ENCODE measurements around the gene RNPS1.
A peak's percentile ranks its signal among the peaks of the same experiment; 100 is the strongest.
"Not testable (repeated sequence)": the region's sequence is repeated elsewhere in the genome, so short reads cannot be mapped to it uniquely, and the experiment has no call there.

RNPS1 gene

GRCh38 chr16:2253293-2253692 is 14.6 kb downstream of the RNPS1 start:
- no peak for DNase-seq

GRCh38 chr16:2252806-2253148 is 15.1 kb downstream of the RNPS1 start:
- DNase-seq, result no peak

- peak; percentile 92 for DNase-seq
These were observed 16.4 kb downstream of the RNPS1 start, which contains the start of gene ECI1 for GRCh38 chr16:2251296-2252111. Gene ECI1 (minus strand): TSS chr16:2251587. CDS start chr16:2251566, 21 bp downstream.

- DNase-seq, result peak; percentile 42
These were observed 17.2 kb downstream of the RNPS1 start for GRCh38 chr16:2250652-2251295.

- DNase-seq, result no peak
These were observed 21.5 kb downstream of the RNPS1 start for GRCh38 chr16:2246301-2246885.

- DNase-seq, result no peak
These were observed 22.8 kb downstream of the RNPS1 start for GRCh38 chr16:2244926-2245795.

- DNase-seq, result no peak
These were observed 23.6 kb downstream of the RNPS1 start for GRCh38 chr16:2244301-2244700.

GRCh38 chr16:2243781-2244180 is 24.1 kb downstream of the RNPS1 start:
- no peak for DNase-seq

GRCh38 chr16:2243031-2243528 is 24.8 kb downstream of the RNPS1 start:
- no peak for DNase-seq

GRCh38 chr16:2242598-2242997 is 25.3 kb downstream of the RNPS1 start:
- DNase-seq, result no peak

GRCh38 chr16:2240331-2240730 is 27.6 kb downstream of the RNPS1 start:
- DNase-seq, result not testable (repeated sequence)

- DNase-seq, result no peak
These were observed 28.9 kb downstream of the RNPS1 start for GRCh38 chr16:2238838-2239675.

- DNase-seq, result no peak
These were observed 29.6 kb downstream of the RNPS1 start for GRCh38 chr16:2238150-2238837.

GRCh38 chr16:2237493-2238149 is 30.3 kb downstream of the RNPS1 start:
- no peak for DNase-seq

- DNase-seq, result no peak
These were observed 30.8 kb downstream of the RNPS1 start for GRCh38 chr16:2237102-2237482.

GRCh38 chr16:2236337-2237101 is 31.4 kb downstream of the RNPS1 start, which contains the start of gene DNASE1L2:
Gene DNASE1L2 (plus strand): TSS chr16:2236444. CDS start chr16:2236817, 373 bp downstream.
- peak; percentile 47 for DNase-seq

- DNase-seq, result no peak
These were observed 32.1 kb downstream of the RNPS1 start for GRCh38 chr16:2235695-2236336.

- no peak for DNase-seq
These were observed 32.7 kb downstream of the RNPS1 start for GRCh38 chr16:2235234-2235651.

GRCh38 chr16:2234813-2235170 is 33.1 kb downstream of the RNPS1 start:
- DNase-seq, result no peak
